Stimulated activated CD4-positive, alpha-beta T cell treated with anti-CD3 and anti-CD28 coated beads, Interleukin-1b, Interleukin-23, amount 100 ng/mL, for 48 hours (primary cell): ENCODE data around the gene CD46.

Source experiments
- DNase-seq: peaks from one replicate; pipeline ENCODE4 v3.0.0-alpha.2; 2020

The CD46 gene

DNA sequence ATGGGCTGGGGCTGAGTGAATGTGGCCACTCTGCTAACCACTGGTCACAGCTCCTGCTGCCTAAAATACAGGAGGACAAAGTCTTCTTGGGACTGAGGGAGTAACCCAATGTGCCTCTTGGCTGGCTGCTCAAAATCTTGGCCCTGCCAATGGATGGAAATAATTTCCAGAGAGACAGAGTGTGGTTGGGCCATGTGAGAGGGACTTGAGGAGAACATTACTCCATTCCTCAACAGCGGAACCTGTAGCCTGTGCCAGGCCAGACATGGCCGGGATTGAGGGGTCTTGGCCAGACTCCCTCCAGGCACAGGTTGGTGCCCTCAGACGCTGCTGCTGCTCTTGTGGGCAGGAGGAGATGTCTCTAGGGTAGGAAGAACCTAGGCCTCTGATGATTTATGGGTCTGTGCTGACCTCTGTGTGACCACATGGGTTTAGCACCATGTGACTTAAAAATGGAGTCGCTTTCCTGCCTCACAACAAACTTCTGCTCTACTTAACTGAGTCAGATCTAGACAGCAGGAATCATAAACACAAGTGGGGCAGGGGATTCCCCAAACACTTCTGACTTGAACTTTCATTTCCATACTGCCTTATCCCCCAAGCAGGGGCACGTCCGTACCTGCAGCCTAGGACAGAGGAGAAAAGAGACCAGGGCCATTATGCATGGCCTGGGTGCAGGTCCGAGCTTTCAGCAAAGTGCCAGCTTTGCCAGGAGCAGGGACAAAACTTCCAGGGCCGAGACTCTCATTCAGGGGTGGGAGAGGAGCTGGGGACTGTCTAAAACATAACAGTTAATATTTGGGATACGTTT, 79.9 kb downstream of the CD46 start:
- DNase-seq: peak; percentile 67

- no peak for DNase-seq
Measured at GRCh38 chr1:207832796-207833195, 80.9 kb downstream of the CD46 start.

DNA sequence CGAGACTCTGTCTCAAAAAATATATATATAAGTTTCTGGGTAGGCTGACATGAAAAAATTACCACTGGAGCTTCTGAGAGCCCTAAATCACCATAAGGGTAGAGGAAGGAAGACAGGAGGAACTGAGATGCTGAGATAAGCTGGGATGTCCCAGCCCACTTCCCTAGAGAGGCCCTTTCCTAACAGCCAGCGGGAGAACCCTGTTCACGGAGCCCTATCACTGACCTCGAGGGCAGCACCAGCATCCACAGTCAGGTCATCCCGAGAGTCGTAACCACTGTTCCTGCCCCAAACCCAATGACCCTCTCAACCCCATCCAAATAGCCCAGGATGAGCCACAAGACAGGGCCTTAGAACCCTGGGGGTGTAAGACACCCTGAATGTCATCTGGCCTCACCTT, 81.5 kb downstream of the CD46 start:
- DNase-seq: no peak

DNA sequence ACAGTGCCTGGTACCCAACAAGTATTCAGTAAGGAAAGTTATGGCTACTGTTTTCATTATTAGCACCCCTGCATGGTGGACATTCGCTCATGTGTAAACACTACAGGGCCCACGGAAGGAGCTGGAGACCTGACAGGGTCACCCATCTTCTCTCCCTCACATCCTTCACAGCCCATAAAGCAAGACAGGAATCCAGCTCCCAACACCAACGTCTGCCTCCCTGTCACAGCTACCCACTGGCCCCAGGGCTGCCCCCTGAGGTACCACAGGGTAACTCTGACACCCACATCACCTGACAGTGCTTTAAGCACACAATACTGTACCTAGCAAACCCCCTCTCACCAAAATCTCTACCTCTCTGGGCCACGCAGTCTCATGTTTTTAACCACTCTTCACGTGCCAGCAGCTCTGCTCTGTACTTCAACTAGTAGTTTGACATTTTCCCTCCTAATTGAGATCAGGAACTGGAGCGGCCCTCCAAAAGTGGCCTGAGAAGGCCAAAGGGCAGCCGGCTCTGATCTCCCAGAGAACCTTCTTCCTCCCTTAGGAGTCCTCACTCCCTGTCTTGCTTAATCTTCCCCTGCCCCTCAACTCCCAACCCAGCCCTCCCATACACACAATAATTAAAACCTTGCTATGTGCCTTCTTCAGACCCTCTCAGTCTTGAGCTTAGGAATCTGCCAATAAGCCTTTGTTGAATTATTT, 82.3 kb downstream of the CD46 start:
- DNase-seq: no peak

DNA sequence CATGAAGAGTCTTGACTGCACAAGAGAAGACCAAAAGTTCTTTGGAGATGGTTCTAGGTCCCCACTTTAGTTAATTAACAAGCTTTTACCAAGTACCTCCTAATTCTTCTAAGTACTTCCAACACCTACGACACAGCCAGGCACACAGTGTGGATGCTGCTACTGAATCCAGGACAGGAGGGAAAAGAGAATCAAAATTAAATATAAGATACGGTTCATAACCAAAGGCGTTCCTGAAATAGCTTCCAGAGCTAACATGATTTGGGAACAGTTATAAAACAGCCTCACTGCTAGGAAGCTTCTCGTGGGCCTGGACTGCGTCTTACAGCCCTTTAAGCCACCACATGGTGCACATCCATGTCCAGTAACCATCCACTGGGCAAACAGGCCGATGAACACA, 84.1 kb downstream of the CD46 start:
- DNase-seq: no peak

DNA sequence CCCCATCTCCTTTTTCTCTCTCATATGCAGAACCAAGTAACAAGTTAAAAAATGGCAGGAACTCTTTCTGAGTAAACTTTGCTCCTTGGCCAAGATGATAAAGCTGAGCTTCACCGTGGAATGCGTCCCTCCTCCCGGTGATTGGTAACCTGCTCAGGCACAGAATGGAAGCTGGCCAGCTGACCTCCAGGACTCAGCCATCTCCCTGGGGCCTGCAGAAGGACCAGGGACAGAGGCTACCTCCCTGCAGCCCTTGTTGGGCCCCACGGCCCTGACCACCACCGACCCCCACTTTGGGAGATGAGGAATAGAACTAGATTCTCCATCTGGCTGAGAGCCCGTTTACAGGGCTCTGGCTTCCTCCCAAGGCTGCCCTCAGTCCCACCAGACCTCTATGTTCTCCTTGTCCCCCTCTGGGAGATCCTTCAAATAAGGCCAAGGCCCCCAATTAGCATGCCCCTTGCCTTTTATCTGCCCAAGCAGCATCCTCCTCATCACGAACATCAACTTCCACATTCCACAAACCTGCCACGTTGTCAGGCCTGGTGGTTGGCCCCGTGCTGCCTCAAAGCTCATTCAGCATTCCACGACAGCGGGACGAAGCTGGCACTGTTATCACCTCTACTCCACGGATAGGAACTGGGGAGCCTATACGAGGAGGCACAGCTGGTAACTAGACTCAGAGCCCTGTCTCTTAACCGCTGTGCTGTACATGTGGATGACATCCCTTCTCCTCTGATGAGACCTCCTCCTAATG, 84.9 kb downstream of the CD46 start:
- DNase-seq: no peak

GRCh38 chr1:207837673-207838072, 85.8 kb downstream of the CD46 start:
- no peak for DNase-seq

DNA sequence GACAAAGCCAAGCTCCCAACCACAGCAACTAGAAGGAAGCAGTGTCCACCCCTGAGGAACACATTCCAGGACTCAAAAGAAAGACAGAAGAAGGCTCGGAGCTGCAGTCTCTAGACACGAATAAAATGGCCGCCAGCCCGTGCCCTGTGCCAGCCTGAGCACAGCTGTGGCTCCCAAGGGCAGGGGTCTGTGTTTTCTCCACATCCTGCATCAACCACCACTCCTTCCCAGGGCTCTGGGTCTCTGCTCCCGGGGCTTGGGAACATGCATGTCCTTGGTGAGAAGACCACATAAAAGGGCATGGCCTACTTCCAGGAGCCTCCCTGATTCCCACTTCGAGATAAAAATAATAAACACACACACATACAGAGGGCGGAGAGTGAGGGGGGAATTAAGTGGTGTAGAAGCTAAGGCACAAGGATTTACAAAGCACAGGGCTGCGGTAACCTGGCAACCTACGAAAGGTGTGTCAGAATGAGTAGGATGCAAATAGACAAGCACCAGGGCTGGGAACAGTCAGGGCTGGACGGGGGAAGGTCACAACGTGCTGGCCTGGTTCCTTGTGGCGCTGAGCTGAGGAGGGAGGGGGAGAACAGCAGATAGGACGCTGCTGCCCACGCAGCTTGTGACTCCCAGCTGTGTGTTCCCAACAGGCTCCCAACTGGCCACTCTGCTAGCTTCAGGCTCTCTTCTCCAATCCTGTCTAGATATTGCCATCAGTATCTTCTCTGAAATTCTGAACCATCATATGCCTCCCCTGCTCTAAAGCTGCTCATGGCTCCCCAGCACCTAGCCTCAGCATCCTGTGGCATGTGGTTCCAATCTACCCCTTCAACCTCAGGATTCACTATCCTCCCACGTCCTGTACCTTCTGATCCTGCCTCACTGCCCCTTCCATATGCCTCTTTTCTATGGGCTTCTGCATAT, 86.6 kb downstream of the CD46 start:
- DNase-seq: no peak

DNA sequence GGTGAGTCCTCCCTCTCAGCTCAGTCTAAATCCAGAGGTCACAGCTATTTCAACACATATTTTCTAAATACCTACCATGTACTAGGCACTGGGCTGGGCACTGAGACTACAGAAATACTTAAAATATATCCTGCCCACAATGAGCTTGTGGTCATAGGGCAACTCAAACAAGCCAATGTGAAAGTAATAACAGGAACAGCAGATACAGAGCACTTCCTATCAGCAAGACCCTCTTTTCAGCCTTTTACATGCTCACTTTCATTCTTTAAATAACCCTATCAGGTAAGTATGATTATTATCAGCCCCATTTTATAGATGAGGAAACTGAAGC, 87.2 kb downstream of the CD46 start:
- no peak for DNase-seq

DNA sequence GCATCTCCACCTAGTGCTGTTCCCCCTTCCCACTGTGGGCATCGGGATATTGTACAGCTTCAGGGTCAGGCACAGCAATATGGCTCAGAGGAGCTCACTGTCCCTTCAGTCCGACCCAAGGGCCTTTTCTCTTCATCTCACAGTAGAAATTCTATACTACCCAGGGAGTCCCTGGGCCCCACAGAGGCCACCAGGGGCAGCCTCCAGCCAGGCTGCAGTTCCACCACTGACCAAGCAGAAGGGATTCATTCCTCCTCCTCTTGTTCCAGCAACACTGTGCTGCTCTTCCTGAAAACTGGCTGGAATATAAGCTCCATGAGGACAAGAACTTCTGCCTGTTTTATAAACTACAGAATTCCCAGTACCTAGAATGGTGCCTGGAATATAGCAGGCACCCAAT, 88.5 kb downstream of the CD46 start:
- DNase-seq: no peak

DNA sequence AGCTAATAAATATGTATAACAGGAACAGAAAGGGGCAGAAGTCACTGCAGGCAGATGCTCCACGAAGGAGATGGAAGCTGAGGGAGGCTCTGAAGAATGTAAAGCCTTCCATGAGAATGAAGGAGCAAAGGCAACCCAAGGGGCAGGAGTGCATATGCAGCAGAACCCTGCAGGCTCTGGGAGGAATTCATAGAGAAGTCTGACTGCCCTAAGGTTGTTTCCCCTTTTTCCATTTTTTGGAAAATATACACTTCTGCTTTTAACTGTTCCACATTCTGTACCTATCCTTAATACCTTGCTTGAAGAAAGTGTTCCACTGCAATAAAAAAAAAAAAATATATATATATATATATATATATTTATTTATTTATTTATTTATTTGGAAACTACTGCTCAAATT, 89.4 kb downstream of the CD46 start:
- no peak for DNase-seq

DNA sequence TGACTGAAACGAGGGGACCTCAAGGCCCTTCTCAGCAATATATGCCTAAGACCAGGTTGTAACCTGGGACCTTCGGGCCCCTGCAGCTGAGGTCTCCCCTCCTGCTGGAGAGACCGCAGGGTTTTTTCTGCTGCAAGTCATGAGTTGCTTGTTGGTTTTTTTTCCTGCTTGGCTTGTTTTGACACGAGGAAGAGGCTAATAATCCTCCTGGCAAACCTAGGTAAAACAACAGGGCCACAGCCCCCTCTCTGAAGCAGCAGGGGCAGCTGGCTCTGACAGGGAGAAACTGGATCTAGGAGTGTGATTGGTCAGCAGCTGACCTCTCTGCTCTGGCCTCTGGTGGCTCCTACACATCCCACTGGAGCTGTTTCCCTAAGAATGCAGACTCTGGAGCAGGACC, 90.0 kb downstream of the CD46 start:
- no peak for DNase-seq

GRCh38 chr1:207842506-207842905, 90.7 kb downstream of the CD46 start:
- no peak for DNase-seq

- no peak for DNase-seq
Measured at GRCh38 chr1:207844371-207844770, 92.5 kb downstream of the CD46 start.
